Fibroblast of skin of back (primary cell): Measurements from ENCODE around the gene WDR59. TPM values are rescaled to one million over a fixed set of nuclear protein-coding genes. Genes with fewer than 3 reads are reported as not detected.
A peak's percentile ranks its signal among the peaks of the same experiment; 100 is the strongest.
"Not testable (repeated sequence)": the region's sequence is repeated elsewhere in the genome, so short reads cannot be mapped to it uniquely, and the experiment has no call there.

Source experiments
- DNase-seq: peaks from one replicate; pipeline ENCODE4 v3.0.0-alpha.2; 2013
- polyA plus RNA-seq, 2 experiments: library from polyadenylated mRNA; unstranded; fragments of 120-200 nt; gene quantifications; one replicate each; pipeline ENCODE4 v1.2.1, GENCODE V29; 2013; ENCODE audit not compliant: insufficient read length in 2 of 2

Gene WDR59, protein sequence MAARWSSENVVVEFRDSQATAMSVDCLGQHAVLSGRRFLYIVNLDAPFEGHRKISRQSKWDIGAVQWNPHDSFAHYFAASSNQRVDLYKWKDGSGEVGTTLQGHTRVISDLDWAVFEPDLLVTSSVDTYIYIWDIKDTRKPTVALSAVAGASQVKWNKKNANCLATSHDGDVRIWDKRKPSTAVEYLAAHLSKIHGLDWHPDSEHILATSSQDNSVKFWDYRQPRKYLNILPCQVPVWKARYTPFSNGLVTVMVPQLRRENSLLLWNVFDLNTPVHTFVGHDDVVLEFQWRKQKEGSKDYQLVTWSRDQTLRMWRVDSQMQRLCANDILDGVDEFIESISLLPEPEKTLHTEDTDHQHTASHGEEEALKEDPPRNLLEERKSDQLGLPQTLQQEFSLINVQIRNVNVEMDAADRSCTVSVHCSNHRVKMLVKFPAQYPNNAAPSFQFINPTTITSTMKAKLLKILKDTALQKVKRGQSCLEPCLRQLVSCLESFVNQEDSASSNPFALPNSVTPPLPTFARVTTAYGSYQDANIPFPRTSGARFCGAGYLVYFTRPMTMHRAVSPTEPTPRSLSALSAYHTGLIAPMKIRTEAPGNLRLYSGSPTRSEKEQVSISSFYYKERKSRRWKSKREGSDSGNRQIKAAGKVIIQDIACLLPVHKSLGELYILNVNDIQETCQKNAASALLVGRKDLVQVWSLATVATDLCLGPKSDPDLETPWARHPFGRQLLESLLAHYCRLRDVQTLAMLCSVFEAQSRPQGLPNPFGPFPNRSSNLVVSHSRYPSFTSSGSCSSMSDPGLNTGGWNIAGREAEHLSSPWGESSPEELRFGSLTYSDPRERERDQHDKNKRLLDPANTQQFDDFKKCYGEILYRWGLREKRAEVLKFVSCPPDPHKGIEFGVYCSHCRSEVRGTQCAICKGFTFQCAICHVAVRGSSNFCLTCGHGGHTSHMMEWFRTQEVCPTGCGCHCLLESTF
- 37.0 TPM for polyA plus RNA-seq (2013, experiment 1 of 2; ENCODE audit: insufficient read length)
- 38.3 TPM for polyA plus RNA-seq (2013, experiment 2 of 2; ENCODE audit: insufficient read length)

DNA sequence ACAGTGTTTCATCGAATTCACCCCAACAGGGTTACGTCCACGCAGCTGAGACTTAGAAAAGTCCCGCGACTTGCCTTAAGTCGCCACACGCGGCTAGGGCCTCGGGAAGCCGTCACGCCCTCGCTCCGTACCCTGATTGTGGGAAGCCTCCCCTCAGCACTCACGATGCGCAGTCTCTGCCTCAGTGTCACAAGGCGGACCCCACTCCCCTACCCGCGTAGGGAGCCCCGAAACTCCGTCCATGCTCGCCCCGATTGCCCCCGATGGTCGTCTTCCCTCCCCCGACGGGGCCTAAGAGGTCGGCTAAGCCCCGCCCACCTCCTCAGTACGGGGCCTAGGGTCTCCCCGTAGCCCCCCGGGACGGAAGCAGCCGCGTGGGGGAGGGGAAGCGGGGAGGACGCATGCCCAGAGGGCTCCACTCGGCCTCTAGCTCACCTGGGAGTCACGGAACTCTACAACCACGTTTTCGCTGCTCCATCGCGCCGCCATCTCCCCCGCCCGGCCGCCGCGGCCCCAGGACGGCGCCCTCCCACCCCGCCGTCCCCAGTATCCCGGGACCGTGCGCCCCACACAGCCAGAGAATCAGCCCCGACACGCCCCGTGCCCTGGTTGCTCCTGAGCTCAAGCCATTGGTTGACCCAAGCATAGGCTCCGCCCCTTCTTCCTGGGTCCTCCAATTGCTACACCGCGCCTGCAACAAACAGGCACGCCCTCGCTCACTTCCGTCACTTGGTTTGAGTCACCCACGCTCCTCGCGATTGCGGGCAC lies at the start of gene WDR59:
Gene WDR59 (minus strand): TSS at position 595 of the 768 bp plus-strand sequence. CDS start 106 bp downstream, at position 489.
- peak; percentile 100 for DNase-seq

DNA sequence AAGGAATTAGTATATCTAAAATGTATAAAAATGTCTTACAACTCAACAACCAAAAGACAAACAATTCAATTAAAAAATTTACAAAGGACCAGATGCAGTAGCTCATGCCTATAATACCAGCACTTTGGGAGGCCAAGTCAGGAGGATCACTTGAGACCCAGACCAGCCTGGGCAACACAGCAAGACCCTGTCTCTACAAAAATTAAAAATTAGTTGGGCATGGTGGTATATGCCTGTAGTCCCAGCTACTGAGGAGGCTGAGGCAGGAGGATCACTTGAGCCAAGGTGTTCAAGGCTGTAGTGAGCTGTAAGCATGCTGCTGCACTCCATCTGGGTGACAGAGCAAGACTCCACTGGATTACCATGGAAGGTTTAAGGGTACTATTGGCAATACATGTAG lies 47.7 kb upstream of the WDR59 start:
- no peak for DNase-seq

DNA sequence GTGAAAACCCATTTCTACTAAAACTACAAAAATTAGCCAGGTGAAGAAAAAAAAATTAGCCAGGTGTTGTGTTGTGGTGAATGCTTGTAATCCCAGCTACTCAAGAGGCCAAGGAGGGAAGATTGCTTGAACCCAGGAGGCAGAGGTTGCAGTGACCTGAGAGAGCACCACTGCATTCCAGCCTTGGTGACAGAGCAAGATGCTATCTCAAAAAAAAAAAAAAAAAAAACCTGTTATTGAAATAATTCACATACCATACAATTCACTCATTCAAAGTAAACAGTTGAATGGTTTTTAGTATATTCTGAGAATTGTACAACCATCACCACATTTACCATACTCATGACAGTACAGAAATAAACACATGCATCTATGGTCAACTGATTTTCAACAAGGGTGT lies 44.9 kb upstream of the WDR59 start:
- DNase-seq, result peak; percentile 89

DNA sequence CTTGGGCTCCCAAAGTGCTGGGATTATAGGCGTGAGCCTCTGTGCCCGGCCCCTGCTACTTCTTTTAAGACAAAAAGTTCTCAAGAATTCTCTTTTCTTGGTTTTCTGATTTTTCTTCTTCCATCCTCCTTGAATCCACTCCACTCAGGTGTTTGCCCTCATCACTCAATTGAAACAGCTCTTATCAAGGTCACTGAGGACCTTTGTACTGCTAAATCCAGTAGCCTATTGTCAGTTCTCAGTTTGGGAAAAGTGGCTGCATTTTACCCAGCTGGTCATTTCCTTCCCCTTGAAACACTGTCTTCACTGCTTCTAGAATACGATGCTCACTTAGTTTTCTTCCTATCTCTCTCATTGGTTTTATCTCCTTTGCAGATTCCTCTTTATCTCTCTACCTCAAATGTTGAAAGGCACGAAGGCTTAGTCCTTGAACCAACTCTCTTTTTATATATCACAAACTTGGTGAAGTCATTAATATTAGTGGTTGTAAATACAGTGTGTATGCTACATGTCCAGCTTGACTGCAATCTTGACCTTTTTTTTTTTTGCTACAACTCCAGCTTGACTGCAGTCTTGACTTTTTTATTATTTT lies 43.7 kb upstream of the WDR59 start:
- no peak for DNase-seq

DNA sequence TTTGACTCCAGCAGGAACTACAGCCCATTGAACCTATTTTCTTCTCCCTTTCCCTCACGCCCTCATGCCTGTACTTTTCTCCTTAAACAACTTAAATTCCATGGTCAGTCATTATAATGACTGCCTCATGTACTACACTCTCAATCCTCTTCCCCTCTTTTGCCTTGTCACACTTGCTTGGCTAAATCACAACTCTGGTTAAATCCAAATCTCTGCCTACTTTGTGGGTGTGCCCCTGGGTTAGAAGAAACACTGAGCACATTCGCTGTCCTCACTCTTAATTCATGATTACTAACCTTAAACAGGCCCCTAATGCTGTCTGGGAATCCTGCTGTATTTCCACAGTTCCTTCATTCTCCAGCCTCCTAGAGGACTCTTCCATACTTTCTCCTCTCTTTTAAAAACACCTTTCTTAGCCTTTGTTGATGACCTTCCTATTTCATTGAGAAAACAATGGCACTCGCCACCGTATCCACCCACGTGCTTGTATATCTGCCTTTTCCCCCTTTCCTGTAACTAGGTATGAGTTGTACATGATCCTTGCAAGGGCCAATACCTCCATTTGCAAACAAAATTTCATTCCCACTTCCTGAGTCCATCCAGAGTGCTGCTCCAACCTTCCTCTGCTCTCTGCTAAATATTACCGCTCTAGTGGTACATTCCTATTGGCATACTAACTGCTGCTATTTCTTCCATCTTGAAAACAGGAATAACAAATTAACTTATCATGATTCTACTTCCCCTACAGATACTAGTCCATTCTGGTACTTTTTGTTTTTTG lies 42.8 kb upstream of the WDR59 start:
- peak; percentile 46 for DNase-seq

DNA sequence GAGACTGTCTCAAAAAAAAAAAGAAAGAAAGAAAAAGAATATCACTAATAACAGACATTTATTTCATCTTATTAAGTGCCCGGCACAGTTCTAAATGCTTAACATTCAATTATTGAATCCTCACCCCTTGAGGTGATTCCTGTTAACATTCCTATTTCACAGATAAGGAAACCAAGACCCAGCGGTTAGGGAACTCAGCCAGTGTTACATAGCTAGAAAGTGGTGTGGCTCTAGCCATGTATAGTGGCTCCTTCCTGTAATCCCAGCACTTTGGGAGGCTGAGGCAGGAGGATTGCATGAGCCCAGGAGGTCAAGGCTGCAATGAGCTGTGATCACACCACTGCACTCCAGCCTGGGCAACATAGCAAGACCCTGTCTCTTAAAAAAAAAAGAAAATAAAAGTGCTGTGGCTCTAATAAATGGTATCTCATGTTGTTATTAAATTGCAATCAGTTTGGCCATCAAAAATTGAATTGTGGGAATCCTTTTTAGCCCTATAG lies 42.0 kb upstream of the WDR59 start:
- DNase-seq, result no peak

DNA sequence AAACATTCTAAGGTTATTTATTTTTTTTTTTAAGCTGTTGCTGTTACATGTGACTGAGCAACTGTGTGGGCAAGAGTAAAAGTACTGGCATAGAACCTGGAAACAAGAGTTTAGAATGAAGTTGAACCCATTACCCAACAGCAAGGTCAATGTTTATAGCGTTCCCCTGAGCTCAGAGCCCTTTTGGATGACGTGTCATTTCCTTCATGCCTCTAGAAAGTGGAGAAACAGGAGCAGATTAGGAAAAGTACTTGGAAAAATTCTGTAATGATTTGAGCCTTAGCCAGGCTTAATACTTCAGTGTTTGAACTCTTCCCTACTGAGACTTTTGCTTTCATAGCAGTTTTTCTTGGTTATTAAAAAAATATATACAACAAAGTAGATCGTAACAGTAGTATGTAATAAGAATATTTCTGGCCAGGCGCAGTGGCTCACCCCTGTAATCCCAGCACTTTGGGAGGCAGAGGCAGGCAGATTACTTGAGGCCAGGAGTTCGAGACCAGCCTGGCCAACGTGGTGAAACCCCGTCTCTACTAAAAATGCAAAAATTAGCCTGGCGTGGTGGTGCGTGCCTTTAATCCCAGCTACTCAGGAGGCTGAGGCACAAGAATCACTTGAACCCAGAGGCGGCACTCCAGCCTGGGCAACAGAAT lies 41.4 kb upstream of the WDR59 start:
- peak; percentile 87 for DNase-seq

DNA sequence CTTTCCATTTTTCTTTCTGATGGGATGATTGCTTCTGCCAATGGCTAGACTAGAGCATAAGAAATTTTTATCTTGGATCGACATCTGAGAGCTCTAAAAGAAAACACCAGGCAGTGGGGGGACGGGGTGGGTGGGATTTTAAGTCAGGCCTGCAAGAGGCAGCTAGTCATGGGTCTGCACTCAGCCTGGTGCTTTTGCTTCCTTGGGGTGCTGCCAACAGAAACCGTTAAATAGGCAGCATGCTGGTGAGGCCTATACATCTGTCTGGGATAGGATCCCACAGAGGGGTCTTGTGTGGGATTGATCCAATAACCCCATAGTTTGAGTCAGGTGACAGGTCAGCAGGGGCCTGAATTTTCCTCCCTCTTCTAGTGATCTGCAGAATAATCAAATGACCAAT lies 40.8 kb upstream of the WDR59 start:
- peak; percentile 63 for DNase-seq

DNA sequence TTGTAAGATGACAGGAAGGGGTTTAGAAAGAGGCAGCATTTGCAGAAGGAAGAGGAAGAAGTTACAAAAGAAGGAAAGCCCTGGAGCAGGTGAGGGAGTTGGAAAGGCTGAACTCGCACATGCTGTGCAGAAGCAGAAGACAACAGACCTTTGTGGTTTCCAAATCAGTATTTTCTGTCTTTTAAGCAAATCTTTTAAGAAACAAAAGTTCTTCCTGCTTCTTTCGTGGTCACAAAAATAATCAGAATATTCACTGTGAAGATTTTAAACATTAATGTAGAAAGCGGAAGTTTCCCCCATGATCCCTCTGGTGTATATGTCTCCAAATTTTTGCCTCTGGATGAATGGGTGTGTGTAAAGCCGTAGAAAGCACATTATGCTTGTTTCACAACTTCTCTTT lies 39.7 kb upstream of the WDR59 start:
- DNase-seq, result no peak

DNA sequence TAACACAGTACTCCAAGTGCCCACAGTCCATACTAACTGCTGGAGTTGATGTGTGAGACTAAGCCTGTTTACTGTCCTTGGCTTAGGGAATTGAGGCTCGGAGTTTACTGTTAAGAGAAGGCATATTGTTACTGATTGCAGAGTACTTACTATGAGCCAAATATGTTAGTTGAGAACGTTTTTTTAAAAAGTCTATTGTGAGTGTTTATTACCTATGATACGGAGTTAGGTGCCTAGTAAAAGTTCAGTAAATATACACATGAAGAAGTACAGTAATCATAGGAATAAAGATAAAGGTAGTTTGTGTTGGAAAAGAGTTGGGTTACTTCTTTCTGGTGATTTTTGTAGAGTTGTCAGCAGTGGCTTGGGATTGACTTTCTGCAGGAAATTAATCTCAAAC lies 39.3 kb upstream of the WDR59 start:
- no peak for DNase-seq

DNA sequence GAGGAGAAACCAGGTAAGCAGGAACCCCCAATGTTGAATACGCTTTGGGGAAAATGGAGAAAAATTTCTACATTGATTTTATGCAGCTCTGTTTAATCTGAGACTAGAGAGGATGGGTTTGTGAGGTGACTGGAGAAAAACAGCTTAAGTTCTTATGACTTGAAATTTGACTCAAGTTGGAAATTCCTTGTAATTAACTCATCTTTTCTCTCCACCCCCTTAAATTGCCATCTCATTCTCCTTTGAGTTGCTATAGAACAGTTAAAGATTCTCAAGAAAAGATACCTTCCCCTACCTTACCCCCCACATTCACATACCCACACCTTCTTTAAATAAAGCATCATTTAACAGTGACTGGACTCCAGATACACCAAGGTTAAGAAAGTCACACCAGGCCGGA lies 38.1 kb upstream of the WDR59 start:
- DNase-seq, result peak; percentile 40

DNA sequence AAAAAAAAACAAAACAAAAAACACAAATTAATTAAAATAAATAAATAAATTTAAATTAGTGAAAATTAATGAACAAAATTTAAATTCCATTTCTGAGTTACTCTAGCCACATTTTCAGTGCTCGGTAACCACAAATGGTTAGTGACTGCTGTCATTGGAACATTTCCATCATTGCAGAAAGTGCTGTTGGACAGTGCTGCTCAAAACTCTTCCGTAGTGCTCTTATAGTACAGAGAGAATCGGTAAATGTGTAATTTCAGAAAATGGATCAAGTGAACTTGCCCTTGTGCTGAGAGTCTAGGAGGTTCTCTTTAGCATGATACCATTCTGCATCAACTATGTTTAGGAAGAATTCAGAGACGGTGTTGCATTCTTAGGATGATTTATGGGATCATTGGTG lies 37.6 kb upstream of the WDR59 start:
- no peak for DNase-seq

DNA sequence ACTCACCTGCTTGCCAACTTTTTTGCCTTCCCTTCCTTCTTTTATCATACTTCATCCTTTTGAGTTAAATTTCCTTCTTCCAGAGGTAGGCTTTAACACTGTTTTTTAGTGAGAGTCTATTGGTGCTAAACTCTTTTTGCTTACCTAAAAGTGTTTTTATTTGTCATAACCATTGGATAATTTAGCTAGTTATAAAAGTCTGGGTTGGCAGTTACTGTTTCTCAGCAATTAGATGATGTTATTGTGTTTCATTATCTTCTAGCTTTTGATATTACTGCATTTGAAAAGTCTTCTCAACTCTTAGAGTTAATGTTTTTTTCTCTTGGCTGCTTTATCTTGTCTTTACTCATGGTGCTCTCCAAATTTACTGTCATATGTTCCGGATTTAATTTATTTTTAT lies 36.5 kb upstream of the WDR59 start:
- no peak for DNase-seq

DNA sequence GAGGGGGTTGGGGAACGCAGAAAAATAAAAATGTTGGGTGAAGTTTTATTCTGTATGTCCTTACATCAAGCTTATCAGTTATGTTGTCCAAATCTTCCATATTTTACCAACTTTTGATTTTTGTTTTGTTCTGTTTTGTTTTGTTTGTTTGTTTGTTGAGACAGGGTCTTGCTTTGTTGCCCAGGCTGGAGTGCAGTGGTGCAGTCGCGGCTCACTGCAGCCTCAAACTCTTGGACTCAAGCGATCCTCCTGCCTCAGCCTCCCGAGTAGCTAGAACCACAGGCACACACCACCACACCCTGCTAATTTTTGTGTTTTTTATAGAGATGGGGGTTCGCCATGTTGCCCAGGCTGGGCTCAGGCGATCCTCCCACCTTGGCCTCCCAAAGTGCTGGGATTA lies 34.7 kb upstream of the WDR59 start:
- DNase-seq, result no peak

DNA sequence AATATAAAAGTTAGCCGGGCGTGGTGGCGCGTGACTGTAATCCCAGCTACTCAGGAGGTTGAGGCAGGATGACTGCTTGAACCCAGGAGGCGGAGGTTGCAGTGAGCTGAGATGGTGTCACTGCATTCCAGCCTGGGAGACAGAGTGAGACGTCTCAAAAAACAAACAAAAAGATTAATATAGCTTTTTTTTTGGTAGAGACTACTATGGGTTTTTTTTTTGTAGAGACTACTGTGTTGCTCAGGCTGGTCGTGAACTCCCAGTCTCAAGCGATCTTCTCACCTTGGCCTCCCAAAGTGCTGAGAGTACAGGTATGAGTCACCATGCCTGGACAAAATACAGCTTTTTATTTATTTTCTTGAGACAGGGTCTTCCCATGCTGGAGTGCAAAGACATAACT lies 34.1 kb upstream of the WDR59 start:
- peak; percentile 71 for DNase-seq

DNA sequence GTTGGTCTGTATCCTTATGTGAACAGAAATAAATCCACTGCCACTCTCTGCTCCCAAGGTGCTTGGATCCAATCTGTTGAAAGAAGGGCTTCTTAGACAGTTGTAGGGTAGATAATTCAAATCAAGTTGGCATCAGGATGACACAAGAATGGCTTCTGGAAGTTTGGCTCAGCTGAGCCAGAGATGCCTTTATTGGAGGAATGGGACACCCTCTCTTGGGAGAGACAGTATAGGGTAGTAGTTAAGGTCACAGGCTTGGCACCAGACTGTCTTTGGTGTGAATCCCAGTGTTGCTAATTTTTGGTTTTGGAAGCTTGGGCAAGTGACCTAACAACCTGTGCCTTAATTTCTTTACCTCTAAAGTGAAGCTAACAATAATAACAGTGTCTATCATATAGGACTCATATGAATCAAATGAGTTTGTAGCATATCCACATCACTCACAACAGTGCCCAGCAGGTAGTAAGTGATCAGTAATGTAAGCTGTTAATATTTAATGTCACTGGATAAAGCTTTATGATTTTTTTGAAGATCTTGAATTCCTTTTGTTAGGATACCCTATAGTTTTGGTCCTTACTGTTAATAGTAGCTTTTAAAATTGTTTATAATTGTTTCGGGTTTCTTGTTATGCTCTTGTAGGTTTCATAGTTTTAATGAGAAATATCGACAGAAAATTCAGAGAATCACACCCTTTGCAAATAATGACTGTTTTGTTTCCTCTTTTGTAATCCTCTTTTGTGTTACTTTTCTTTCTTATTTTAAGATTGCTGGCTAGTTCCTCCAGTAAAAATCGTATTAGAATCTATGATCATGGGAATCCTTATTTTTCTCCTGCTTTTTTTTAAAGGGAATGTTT lies 33.0 kb upstream of the WDR59 start:
- no peak for DNase-seq

DNA sequence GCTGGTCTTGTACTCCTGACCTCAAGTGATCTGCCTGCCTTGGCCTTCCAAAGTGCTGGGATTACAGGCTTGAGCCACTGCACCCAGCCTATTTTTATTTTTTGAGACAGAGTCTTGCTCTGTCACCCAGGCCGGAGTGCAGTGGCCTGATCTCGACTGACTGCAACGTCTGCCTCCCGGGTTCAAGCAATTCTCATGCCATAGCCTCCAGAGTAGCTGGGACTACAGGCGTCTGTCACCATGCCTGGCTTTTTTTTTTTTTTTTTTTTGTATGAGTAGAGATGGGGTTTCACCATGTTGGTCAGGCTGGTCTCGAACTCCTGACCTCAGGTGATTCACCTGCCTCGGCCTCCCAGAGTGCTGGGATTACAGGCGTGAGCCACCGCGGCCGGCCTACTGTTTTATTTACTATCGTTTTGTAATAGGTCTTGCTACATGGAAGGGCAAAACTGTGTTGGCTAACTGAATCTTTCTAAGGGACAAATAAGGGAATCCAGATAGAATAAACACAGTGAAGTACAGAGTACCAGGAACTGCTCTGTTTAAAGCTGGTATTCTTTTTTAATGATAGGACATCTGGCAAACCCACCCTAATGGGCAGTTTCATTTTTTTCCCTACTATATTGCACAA lies 31.6 kb upstream of the WDR59 start:
- not testable (repeated sequence) for DNase-seq

DNA sequence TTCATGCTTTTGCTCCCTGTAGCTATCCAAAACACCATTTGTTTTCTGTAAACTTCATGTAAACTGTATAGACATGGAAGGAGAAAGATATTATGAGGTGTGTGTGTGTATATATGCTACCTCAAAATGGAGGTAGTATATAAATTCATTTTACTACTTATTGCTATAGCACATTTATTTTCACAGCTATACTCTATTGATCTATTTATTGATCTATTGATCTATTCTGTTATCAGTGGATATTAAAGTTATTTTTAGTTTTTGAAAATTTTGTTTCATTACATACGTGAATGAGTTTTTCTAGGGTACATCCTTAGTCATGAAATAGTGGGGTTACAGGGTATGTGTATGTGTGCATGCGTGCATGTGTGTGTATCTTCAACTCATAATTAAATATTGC lies 29.4 kb upstream of the WDR59 start:
- DNase-seq, result no peak

DNA sequence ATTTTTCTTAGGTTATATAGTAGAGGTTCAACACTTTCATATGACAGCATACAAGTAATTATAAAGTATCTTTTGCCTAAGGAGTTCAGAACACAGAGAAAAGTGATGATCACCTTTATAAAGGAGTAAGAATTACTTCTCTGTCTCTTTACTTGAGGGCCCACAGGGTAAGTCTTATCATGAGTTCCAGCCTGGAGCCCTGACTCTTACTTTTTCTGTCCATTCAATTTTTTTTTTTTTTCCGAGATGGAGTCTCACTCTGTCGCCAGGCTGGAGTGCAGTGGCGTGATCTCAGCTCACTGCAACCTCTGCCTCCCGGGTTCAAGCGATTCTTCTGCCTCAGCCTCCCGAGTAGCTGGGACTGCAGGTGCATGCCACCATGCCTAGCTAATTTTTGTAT lies 28.2 kb upstream of the WDR59 start:
- not testable (repeated sequence) for DNase-seq
